Measurements from ENCODE around the gene CFP.

The CFP gene

GRCh38 chrX:47634871-47635575, 5.3 kb upstream of the CFP start:
- no peak for DNase-seq (ENCODE audit: insufficient read length)
- no peak for FAIRE-seq
- TF ChIP-seq POLR2AphosphoS5 (IDR thresholded peaks at IDR 0.05; ENCODE audit: low read depth, low read length) (no peak), POLR2A (IDR thresholded peaks at IDR 0.05; ENCODE audit: low read depth, low read length) (no peak), TAF1 (IDR thresholded peaks at IDR 0.05; ENCODE audit: borderline replicate concordance, low read depth, low read length) (no peak)

GRCh38 chrX:47633689-47634590, 4.2 kb upstream of the CFP start:
- no peak for DNase-seq (ENCODE audit: insufficient read length)
- no peak for TF ChIP-seq TAF1 (IDR thresholded peaks at IDR 0.05; ENCODE audit: borderline replicate concordance, low read depth, low read length)
- 0 out of 2 replicates have a peak, but pooled peaks have one; percentile 18 for TF ChIP-seq POLR2A (IDR thresholded peaks at IDR 0.05; ENCODE audit: low read depth, low read length)
- peak; percentile 18; the same call in 1 of the 2 replicates for TF ChIP-seq POLR2AphosphoS5 (IDR thresholded peaks at IDR 0.05; ENCODE audit: low read depth, low read length)
- FAIRE-seq: no peak

GRCh38 chrX:47632666-47633065, 2.9 kb upstream of the CFP start:
- TF ChIP-seq POLR2A (IDR thresholded peaks at IDR 0.05; ENCODE audit: low read depth, low read length) (no peak), POLR2AphosphoS5 (IDR thresholded peaks at IDR 0.05; ENCODE audit: low read depth, low read length) (no peak), TAF1 (IDR thresholded peaks at IDR 0.05; ENCODE audit: borderline replicate concordance, low read depth, low read length) (no peak)
- DNase-seq (ENCODE audit: insufficient read length) (no peak), FAIRE-seq (no peak)

GRCh38 chrX:47631676-47632075, 1.9 kb upstream of the CFP start:
- TF ChIP-seq TAF1 (IDR thresholded peaks at IDR 0.05; ENCODE audit: borderline replicate concordance, low read depth, low read length) (no peak), POLR2A (IDR thresholded peaks at IDR 0.05; ENCODE audit: low read depth, low read length) (no peak), POLR2AphosphoS5 (IDR thresholded peaks at IDR 0.05; ENCODE audit: low read depth, low read length) (no peak)
- FAIRE-seq (peak; percentile 76), DNase-seq (ENCODE audit: insufficient read length) (no peak)

- DNase-seq (ENCODE audit: insufficient read length) (no peak), FAIRE-seq (peak; percentile 82)
- TF ChIP-seq POLR2AphosphoS5 (IDR thresholded peaks at IDR 0.05; ENCODE audit: low read depth, low read length) (no peak), POLR2A (IDR thresholded peaks at IDR 0.05; ENCODE audit: low read depth, low read length) (no peak), TAF1 (IDR thresholded peaks at IDR 0.05; ENCODE audit: borderline replicate concordance, low read depth, low read length) (no peak)
Measured at GRCh38 chrX:47628982-47629381, 748 bp downstream of the CFP start.

GRCh38 chrX:47625365-47625764, 4.4 kb downstream of the CFP start:
- FAIRE-seq (no peak), DNase-seq (ENCODE audit: insufficient read length) (no peak)
- TF ChIP-seq TAF1 (IDR thresholded peaks at IDR 0.05; ENCODE audit: borderline replicate concordance, low read depth, low read length): no peak
- no peak for TF ChIP-seq POLR2AphosphoS5 (IDR thresholded peaks at IDR 0.05; ENCODE audit: low read depth, low read length)

GRCh38 chrX:47623540-47624027, 6.1 kb downstream of the CFP start:
- DNase-seq (ENCODE audit: insufficient read length): no peak
- FAIRE-seq: no peak

GRCh38 chrX:47621851-47622250, 7.9 kb downstream of the CFP start:
- FAIRE-seq: no peak
- TF ChIP-seq TAF1 (IDR thresholded peaks at IDR 0.05; ENCODE audit: borderline replicate concordance, low read depth, low read length) (no peak), POLR2A (IDR thresholded peaks at IDR 0.05; ENCODE audit: low read depth, low read length) (no peak), POLR2AphosphoS5 (IDR thresholded peaks at IDR 0.05; ENCODE audit: low read depth, low read length) (no peak)
- DNase-seq (ENCODE audit: insufficient read length): no peak

More at GRCh38 chrX:47623540-47624027, 6.1 kb downstream of the CFP start:
- TF ChIP-seq POLR2AphosphoS5 (IDR thresholded peaks at IDR 0.05; ENCODE audit: low read depth, low read length) (no peak), TAF1 (IDR thresholded peaks at IDR 0.05; ENCODE audit: borderline replicate concordance, low read depth, low read length) (no peak), POLR2A (IDR thresholded peaks at IDR 0.05; ENCODE audit: low read depth, low read length) (no peak)

GRCh38 chrX:47620303-47620685, 9.4 kb downstream of the CFP start:
- no peak for FAIRE-seq

GRCh38 chrX:47619486-47620302, 10.0 kb downstream of the CFP start, which contains the start of gene SYN1:
TSS of gene SYN1 (minus strand) at chrX:47619857. CDS start at chrX:47619728, 129 bp downstream.
- peak; percentile 93 for FAIRE-seq
- peak; percentile 80 for DNase-seq (ENCODE audit: insufficient read length)

More at GRCh38 chrX:47620303-47620685, 9.4 kb downstream of the CFP start:
- TF ChIP-seq POLR2AphosphoS5 (IDR thresholded peaks at IDR 0.05; ENCODE audit: low read depth, low read length) (no peak), POLR2A (IDR thresholded peaks at IDR 0.05; ENCODE audit: low read depth, low read length) (no peak), TAF1 (IDR thresholded peaks at IDR 0.05; ENCODE audit: borderline replicate concordance, low read depth, low read length) (no peak)
- no peak for DNase-seq (ENCODE audit: insufficient read length)

More at GRCh38 chrX:47619486-47620302, 10.0 kb downstream of the CFP start, which contains the start of gene SYN1:
- TF ChIP-seq POLR2A (IDR thresholded peaks at IDR 0.05; ENCODE audit: low read depth, low read length): no peak
- no peak for TF ChIP-seq POLR2AphosphoS5 (IDR thresholded peaks at IDR 0.05; ENCODE audit: low read depth, low read length)
- no peak for TF ChIP-seq TAF1 (IDR thresholded peaks at IDR 0.05; ENCODE audit: borderline replicate concordance, low read depth, low read length)
